ENCODE measurements around the gene TMEM266.

DNA sequence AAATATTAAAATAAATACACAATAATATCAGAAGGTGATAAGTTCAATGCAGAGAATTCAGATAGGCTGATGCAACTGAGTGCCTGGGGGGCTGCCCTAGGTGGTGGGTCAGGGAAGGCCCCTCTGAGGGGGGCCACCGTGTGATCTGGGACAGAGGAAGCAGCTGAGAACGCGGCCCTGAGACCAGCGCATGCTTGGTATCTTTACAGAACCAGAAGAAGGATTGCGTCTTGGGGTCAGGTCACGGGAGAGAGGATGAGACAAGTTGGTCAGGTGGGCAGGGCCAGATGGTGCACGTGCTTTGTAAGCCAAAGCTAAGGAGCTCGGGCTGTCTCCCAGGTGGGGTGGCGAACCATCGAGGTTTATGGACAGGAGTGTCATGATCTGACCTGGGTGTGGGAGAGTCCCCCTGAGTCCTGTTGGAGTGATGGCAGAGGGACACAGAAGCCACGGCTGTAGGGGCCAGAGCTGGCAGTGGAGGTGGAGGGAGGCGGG lies 130.3 kb downstream of the TMEM266 start:
- TF ChIP-seq SNAI2 (CRISPR knock-in tag; IDR thresholded peaks at IDR 0.05) (no peak), ZNF565 (CRISPR knock-in tag; conservative IDR thresholded peaks at IDR 0.05; ENCODE audit: low read depth) (no peak), RARB (CRISPR knock-in tag; IDR thresholded peaks at IDR 0.05) (no peak), ESRRG (CRISPR knock-in tag; IDR thresholded peaks at IDR 0.05) (no peak), ARNTL (CRISPR knock-in tag; IDR thresholded peaks at IDR 0.05; ENCODE audit: borderline replicate concordance, low read depth) (no peak), PPARA (CRISPR knock-in tag; IDR thresholded peaks at IDR 0.05; ENCODE audit: borderline replicate concordance) (no peak), PATZ1 (CRISPR knock-in tag; IDR thresholded peaks at IDR 0.05; ENCODE audit: borderline replicate concordance) (no peak), GLIS3 (CRISPR knock-in tag; IDR thresholded peaks at IDR 0.05) (no peak), ZFP30 (CRISPR knock-in tag; IDR thresholded peaks at IDR 0.05) (no peak)
